HCT116 (cell line): Measurements from ENCODE around the gene INPP4A.

Experiments
- CEBPB ChIP-seq: IDR thresholded peaks from 2 replicates; pipeline ENCODE4 v1.6.1; 2012; ENCODE audit warnings: low read depth
- EGR1 ChIP-seq: IDR thresholded peaks from 2 replicates; pipeline ENCODE4 v1.6.1; 2012; ENCODE audit warnings: low read depth
- EZH2 ChIP-seq: fragments of 200-600 bp; sonication (generic); IDR thresholded peaks from 2 replicates; pipeline ENCODE4 v1.6.1; 2017; ENCODE audit warnings: antibody characterized with exemption, mixed run types
- POLR2AphosphoS5 ChIP-seq: IDR thresholded peaks from 2 replicates; pipeline ENCODE4 v1.6.1; 2011; ENCODE audit warnings: mild to moderate bottlenecking, low read depth, low read length, moderate library complexity
- RAD21 ChIP-seq: IDR thresholded peaks from 2 replicates; pipeline ENCODE4 v1.6.1; 2012; ENCODE audit warnings: low read depth, mild to moderate bottlenecking
- ZNF274 ChIP-seq: fragments of 200-500 bp; sonication (Bioruptor generic); IDR thresholded peaks from 2 replicates; pipeline ENCODE4 v1.6.1; 2014; ENCODE audit warnings: mild to moderate bottlenecking, low read depth, low read length, inconsistent platforms
- TF ChIP-seq, protein P1 (sequence below), 3 experiments: fragments of 200-600 bp in 1 of 3; sonication (generic) in 1 of 3; IDR thresholded peaks in 2 of 3; conservative IDR thresholded peaks in 1 of 3; 2 replicates each; pipeline ENCODE4 v1.5.1; 2012 to 2017; ENCODE audit warnings: low read depth in 2 of 3, low read length in 2 of 3, antibody characterized with exemption in 1 of 3, borderline replicate concordance in 1 of 3, control low read depth in 1 of 3, mild to moderate bottlenecking in 1 of 3, mixed read lengths in 1 of 3, mixed run types in 1 of 3, moderate library complexity in 1 of 3; ENCODE audit not compliant: insufficient read depth in 1 of 3

DNA sequence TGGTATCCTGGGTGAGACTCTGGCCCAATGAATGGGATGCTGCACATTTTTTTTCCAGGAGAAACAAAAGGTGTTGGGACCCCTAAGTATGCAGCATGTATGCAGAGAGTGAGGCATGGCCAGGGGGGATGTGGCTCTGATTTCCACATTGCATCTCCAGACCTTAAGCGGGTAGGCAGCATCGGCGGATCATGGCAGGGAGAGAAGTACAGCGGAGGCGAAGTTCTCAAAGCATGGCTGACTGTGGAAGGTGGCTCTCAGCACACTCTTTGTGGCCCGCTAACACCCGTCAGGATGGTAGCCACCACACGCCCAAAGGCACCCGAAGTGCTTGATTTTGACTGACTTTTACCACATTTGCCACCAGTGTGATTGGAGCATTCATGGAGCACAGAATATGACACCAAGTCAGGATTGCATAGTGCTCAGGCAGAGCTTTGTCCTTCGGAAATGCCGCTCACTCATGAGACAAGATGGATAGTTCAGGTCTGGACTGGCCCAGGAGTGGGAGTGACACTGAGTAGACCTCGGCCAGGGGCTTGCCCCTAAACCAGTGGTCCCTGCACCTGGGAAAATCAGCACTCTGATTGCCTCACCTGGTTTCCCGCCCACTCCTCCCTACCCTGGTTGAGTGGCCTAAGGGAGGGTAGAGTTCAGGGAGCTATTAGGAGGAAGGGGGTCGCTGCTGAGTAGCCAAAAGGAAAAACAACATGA is 14.2 kb downstream of the INPP4A start:
- TF ChIP-seq, protein P1, sequence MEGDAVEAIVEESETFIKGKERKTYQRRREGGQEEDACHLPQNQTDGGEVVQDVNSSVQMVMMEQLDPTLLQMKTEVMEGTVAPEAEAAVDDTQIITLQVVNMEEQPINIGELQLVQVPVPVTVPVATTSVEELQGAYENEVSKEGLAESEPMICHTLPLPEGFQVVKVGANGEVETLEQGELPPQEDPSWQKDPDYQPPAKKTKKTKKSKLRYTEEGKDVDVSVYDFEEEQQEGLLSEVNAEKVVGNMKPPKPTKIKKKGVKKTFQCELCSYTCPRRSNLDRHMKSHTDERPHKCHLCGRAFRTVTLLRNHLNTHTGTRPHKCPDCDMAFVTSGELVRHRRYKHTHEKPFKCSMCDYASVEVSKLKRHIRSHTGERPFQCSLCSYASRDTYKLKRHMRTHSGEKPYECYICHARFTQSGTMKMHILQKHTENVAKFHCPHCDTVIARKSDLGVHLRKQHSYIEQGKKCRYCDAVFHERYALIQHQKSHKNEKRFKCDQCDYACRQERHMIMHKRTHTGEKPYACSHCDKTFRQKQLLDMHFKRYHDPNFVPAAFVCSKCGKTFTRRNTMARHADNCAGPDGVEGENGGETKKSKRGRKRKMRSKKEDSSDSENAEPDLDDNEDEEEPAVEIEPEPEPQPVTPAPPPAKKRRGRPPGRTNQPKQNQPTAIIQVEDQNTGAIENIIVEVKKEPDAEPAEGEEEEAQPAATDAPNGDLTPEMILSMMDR (IDR thresholded peaks at IDR 0.05 in 2 of 3, conservative IDR thresholded peaks at IDR 0.05 in 1 of 3; ENCODE audit: borderline replicate concordance in 1 of 3, insufficient read depth in 1 of 3, low read depth in 2 of 3, low read length in 2 of 3), result no peak
- TF ChIP-seq POLR2AphosphoS5 (no peak), CEBPB (no peak), ZNF274 (no peak), RAD21 (no peak), EGR1 (no peak), EZH2 (no peak)
